T-helper 17 cell (primary cell): ENCODE measurements around the gene PRKCB. TPM values are rescaled to one million over a fixed set of nuclear protein-coding genes. Genes with fewer than 3 reads are reported as not detected.
A peak's percentile ranks its signal among the peaks of the same experiment; 100 is the strongest.
"Not testable (repeated sequence)": the region's sequence is repeated elsewhere in the genome, so short reads cannot be mapped to it uniquely, and the experiment has no call there.

ENCODE experiments used
- ATAC-seq: fragments of 150-1000 bp; cut with Tn5 transposase; 2 replicates; pipeline ENCODE4 v1.10.0; 2021; ENCODE audit warnings: mild to moderate bottlenecking, moderate library complexity
- DNase-seq, 3 donors: peaks; one replicate each; pipeline versions ENCODE4 v3.0.0 to v3.0.0-alpha.2; 2020 to 2021
- H3K9me3 ChIP-seq: one replicate; pipeline ENCODE4 v1.7.0; 2013; ENCODE audit warnings: low read length, mild to moderate bottlenecking; ENCODE audit not compliant: control insufficient read depth, poor library complexity, severe bottlenecking
- H3K27ac Mint-ChIP-seq: one replicate; pipeline ENCODE4 v1.8.0; 2022; ENCODE audit warnings: mild to moderate bottlenecking, moderate library complexity, mixed read lengths
- H3K27me3 Mint-ChIP-seq: one replicate; pipeline ENCODE4 v1.8.0; 2022; ENCODE audit warnings: mixed read lengths
- H3K36me3 Mint-ChIP-seq: one replicate; pipeline ENCODE4 v1.8.0; 2022; ENCODE audit warnings: low read depth, mixed read lengths
- H3K4me1 Mint-ChIP-seq: one replicate; pipeline ENCODE4 v1.8.0; 2022; ENCODE audit warnings: mild to moderate bottlenecking, mixed read lengths
- H3K4me3 Mint-ChIP-seq: one replicate; pipeline ENCODE4 v1.8.0; 2022; ENCODE audit warnings: mild to moderate bottlenecking, moderate library complexity, mixed read lengths
- total RNA-seq, 4 donors: library from RNA in 2 of 4; stranded (reverse) in 2 of 4; gene quantifications; one replicate each; pipeline ENCODE4 v1.2.3 and lab custom pipeline; 2022 to 2026

PRKCB gene
- total RNA-seq, 2 donors from 2014 or later, result 122 to 137 TPM

GRCh38 chr16:24027466-24027865 lies 191.7 kb downstream of the PRKCB start:
- no peak for ATAC-seq
- no peaks in the 10 kb centered on the region for H3K27me3 Mint-ChIP-seq
- no peak overlapping the region for H3K27ac Mint-ChIP-seq
- no peak for DNase-seq
- peaks cover 32% of the 10 kb centered on the region for H3K4me1 Mint-ChIP-seq
- H3K9me3 ChIP-seq, result no peaks in the 10 kb centered on the region
- no peak overlapping the region for H3K4me3 Mint-ChIP-seq
- no peaks in the 10 kb centered on the region for H3K36me3 Mint-ChIP-seq

DNA sequence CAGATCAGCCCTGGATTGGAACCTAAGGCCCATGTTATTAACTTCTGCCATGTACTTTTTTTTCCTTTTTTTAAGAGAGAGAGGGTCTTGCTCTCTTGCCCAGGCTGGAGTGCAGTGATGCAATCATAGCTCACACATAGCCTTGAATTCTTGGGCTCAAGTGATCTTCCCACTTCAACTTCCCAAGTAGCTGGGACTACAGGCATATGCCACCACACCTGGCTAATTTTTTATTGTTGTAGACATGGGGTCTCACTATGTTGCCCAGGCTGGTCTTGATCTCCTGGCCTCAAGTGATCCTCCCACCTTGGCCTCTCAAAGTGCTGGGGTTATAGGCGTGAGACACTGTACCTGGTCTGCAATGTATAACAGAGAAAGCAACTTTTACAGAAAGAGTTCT lies 194.1 kb downstream of the PRKCB start:
- peaks cover 37% of the 10 kb centered on the region for H3K4me1 Mint-ChIP-seq
- not testable (repeated sequence) for ATAC-seq, DNase-seq, H3K27me3 Mint-ChIP-seq, H3K9me3 ChIP-seq, H3K4me3 Mint-ChIP-seq, H3K36me3 Mint-ChIP-seq
- H3K27ac Mint-ChIP-seq, result peak overlapping the region; percentile 69

DNA sequence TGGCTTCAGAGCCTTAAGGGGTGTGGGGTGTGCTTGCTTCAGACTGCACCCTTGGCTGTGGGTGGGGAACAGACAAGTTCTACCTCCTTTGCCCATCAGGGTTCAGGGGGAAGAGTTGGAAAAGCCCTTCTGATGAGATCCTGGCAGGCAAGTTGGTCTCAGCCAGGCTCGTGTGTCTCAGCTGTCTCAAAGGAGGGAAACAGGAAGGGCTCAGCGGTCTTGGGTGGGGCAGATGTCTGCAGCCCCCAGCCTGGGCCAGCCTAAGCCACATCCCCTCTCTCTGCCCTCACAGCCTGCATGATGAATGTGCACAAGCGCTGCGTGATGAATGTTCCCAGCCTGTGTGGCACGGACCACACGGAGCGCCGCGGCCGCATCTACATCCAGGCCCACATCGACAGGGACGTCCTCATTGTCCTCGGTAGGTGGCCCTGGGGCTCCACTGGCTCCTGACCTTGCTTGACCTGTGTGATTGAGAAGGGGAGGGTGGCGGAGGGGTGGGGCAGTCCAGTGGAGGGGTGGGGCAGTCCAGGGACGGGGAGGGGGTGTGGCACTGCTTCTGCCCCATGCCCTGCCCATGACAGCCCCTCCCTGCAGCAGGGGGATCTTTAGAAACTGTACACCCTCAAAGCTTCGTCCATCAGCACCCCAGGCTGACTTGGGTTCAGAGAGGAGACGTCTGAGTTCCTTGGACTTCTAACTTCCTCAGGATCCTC lies 199.5 kb downstream of the PRKCB start:
- no peaks in the 10 kb centered on the region for H3K9me3 ChIP-seq
- Mint-ChIP-seq H3K4me3 (peak overlapping the region; percentile 87), H3K36me3 (peaks cover 11% of the 10 kb centered on the region), H3K27ac (peak overlapping the region; percentile 89), H3K27me3 (no peaks in the 10 kb centered on the region), H3K4me1 (peaks cover 50% of the 10 kb centered on the region)
- peak in 1 of 3 donors; percentile 27 for DNase-seq
- ATAC-seq, result peak; percentile 90

- peak overlapping the region; percentile 87 for H3K4me3 Mint-ChIP-seq
- peaks cover 12% of the 10 kb centered on the region for H3K36me3 Mint-ChIP-seq
- H3K27me3 Mint-ChIP-seq, result no peaks in the 10 kb centered on the region
- H3K9me3 ChIP-seq, result no peaks in the 10 kb centered on the region
- H3K27ac Mint-ChIP-seq, result peak overlapping the region; percentile 89
- peaks cover 49% of the 10 kb centered on the region for H3K4me1 Mint-ChIP-seq
- ATAC-seq (no peak), DNase-seq (no peak)
Observed at GRCh38 chr16:24036038-24036543, 200.3 kb downstream of the PRKCB start.

DNA sequence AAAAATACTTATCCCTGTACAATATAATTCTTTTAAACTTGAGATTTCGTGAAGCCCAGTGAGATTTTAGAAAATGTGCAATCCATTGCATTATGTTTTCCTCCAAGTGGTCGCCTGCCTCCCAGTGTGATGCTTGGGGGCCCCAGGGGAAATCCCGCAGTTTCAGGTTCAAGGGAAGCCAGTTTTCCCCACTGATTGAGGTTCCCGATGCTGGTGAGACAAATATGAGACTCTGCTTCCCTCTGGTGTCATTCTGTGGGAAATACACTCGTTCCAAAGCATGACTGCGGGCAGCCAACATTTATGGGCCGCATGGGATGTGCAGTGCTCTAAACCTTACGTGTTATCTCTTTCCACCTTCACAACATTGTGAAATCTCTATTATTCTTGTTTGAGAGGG lies 200.8 kb downstream of the PRKCB start:
- ATAC-seq (peak; percentile 42), DNase-seq (peak in 1 of 3 donors; percentile 21)
- peak overlapping the region; percentile 89 for H3K27ac Mint-ChIP-seq
- no peaks in the 10 kb centered on the region for H3K9me3 ChIP-seq
- H3K27me3 Mint-ChIP-seq, result no peaks in the 10 kb centered on the region
- peak overlapping the region; percentile 82 for H3K4me3 Mint-ChIP-seq
- peaks cover 12% of the 10 kb centered on the region for H3K36me3 Mint-ChIP-seq
- H3K4me1 Mint-ChIP-seq, result peaks cover 49% of the 10 kb centered on the region

GRCh38 chr16:24037335-24037734 lies 201.6 kb downstream of the PRKCB start:
- H3K9me3 ChIP-seq, result no peaks in the 10 kb centered on the region
- H3K27ac Mint-ChIP-seq, result peak overlapping the region; percentile 89
- H3K4me3 Mint-ChIP-seq, result no peak overlapping the region
- peaks cover 13% of the 10 kb centered on the region for H3K36me3 Mint-ChIP-seq
- no peaks in the 10 kb centered on the region for H3K27me3 Mint-ChIP-seq
- DNase-seq (no peak), ATAC-seq (no peak)
- peaks cover 46% of the 10 kb centered on the region for H3K4me1 Mint-ChIP-seq

GRCh38 chr16:24041834-24042631 lies 206.2 kb downstream of the PRKCB start:
- peak; percentile 98 for ATAC-seq
- peak; percentile 49 to 77 (median 50) for DNase-seq
- H3K9me3 ChIP-seq, result no peaks in the 10 kb centered on the region
- H3K4me1 Mint-ChIP-seq, result peaks cover 26% of the 10 kb centered on the region
- peak overlapping the region; percentile 9 for H3K4me3 Mint-ChIP-seq
- H3K27me3 Mint-ChIP-seq, result no peaks in the 10 kb centered on the region
- peaks cover 6% of the 10 kb centered on the region for H3K36me3 Mint-ChIP-seq
- peak overlapping the region; percentile 78 for H3K27ac Mint-ChIP-seq

- peaks cover 31% of the 10 kb centered on the region for H3K4me1 Mint-ChIP-seq
- H3K9me3 ChIP-seq, result no peaks in the 10 kb centered on the region
- peaks cover 9% of the 10 kb centered on the region for H3K36me3 Mint-ChIP-seq
- H3K27me3 Mint-ChIP-seq, result no peaks in the 10 kb centered on the region
- ATAC-seq (no peak), DNase-seq (no peak)
- H3K27ac Mint-ChIP-seq, result no peak overlapping the region
- no peak overlapping the region for H3K4me3 Mint-ChIP-seq
Observed at GRCh38 chr16:24044467-24044866, 208.7 kb downstream of the PRKCB start.

DNA sequence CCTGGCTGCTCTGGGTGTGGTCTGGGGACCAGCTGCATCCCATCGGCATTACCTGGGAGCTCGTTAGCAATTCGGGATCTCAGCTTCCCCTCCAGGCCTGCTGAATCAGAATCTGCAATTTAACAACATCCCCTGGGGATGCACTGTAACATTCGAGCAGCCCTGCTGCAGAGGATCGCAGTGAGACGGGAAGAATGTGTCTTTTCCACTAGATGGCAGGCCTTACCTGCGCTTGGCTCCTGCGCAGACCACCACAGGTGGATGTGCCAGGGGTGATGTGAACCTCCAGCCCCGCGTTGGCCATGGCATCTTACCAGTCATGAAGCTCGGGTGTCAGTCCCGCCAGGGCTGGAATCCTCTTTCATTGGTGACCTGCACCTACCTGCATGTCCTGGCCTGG lies 209.9 kb downstream of the PRKCB start:
- peaks cover 8% of the 10 kb centered on the region for H3K36me3 Mint-ChIP-seq
- H3K4me3 Mint-ChIP-seq, result no peak overlapping the region
- no peak for ATAC-seq
- peaks cover 39% of the 10 kb centered on the region for H3K4me1 Mint-ChIP-seq
- H3K9me3 ChIP-seq, result no peaks in the 10 kb centered on the region
- peak overlapping the region; percentile 95 for H3K27ac Mint-ChIP-seq
- no peak for DNase-seq
- no peaks in the 10 kb centered on the region for H3K27me3 Mint-ChIP-seq

- DNase-seq (no peak), ATAC-seq (no peak)
- Mint-ChIP-seq H3K27me3 (no peaks in the 10 kb centered on the region), H3K27ac (peak overlapping the region; percentile 95), H3K4me1 (peaks cover 46% of the 10 kb centered on the region), H3K36me3 (peaks cover 14% of the 10 kb centered on the region), H3K4me3 (no peak overlapping the region)
- no peaks in the 10 kb centered on the region for H3K9me3 ChIP-seq
Observed at GRCh38 chr16:24046442-24046841, 210.7 kb downstream of the PRKCB start.

GRCh38 chr16:24049113-24049512 lies 213.3 kb downstream of the PRKCB start:
- DNase-seq, result no peak
- Mint-ChIP-seq H3K4me1 (peaks cover 44% of the 10 kb centered on the region), H3K27ac (peak overlapping the region; percentile 78), H3K36me3 (peaks cover 11% of the 10 kb centered on the region), H3K27me3 (no peaks in the 10 kb centered on the region), H3K4me3 (peak overlapping the region; percentile 55)
- H3K9me3 ChIP-seq, result no peaks in the 10 kb centered on the region
- ATAC-seq, result no peak

DNA sequence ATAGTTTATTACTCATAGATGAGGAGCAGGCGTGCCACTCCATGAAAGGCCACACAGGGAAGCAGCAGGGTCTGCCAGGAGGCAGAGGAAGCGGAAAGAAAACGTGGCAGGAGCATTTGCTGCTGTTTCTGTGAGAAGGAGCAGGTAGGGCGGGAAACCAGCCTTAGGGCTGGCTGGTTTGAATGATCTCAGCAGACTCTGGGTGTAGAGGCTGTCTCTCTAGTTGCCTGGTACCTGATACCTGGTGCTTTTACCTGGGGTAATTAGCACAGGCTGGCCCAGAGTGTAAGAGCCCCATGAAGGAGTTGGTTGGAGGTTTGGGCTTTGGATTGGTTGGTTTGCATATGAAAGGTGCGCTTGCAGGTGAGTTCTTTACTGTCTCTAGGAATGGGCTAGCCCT lies 215.3 kb downstream of the PRKCB start:
- Mint-ChIP-seq H3K36me3 (peaks cover 11% of the 10 kb centered on the region), H3K4me3 (peak overlapping the region; percentile 53), H3K27me3 (no peaks in the 10 kb centered on the region), H3K4me1 (peaks cover 39% of the 10 kb centered on the region), H3K27ac (peak overlapping the region; percentile 78)
- DNase-seq, result no peak
- H3K9me3 ChIP-seq, result no peaks in the 10 kb centered on the region
- no peak for ATAC-seq

DNA sequence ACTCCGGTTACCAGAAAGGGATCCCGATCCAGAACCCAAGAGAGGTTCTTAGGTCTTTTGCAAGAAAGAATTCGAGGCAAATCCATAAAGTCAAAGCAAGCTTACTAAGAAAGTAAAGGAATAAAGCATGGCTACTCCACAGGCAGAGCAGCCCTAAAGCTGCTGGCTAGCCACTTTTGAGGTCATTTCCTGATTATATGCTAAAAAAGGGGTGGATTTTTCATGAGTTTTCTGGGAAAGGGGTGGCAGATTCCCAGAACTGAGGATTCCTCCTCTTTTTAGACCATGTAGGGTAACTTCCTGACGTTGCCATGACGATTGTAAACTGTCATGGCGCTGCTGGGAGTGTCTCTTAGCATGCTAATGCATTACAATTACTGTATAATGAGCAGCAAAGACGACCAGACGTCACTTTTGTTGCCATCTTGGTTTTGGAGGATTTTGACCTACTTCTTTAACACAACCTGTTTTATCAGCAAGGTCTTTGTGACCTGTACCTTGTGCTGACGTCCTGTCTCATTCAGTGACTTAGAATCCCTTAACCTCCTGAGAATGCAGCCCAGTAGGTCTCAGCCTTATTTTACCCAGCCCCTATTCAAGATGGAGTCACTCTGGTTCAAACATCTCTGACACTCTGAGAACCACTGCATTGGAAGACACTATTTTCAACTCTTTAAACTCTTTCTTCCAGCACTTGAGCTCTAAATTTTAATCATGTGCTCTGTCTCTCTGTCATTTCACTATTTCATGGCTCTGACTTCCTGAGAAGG lies 216.7 kb downstream of the PRKCB start:
- Mint-ChIP-seq H3K27ac (no peak overlapping the region), H3K27me3 (no peaks in the 10 kb centered on the region), H3K36me3 (peaks cover 13% of the 10 kb centered on the region), H3K4me3 (no peak overlapping the region), H3K4me1 (peaks cover 42% of the 10 kb centered on the region)
- H3K9me3 ChIP-seq, result no peaks in the 10 kb centered on the region
- no peak for DNase-seq
- no peak for ATAC-seq
